WERI-Rb-1 (cell line): Measurements from ENCODE around the gene HSPD1.
A peak's percentile ranks its signal among the peaks of the same experiment; 100 is the strongest.

Experiments used
- DNase-seq: peaks from one replicate; pipeline ENCODE4 v3.0.0-alpha.2; 2020
- H3K27ac ChIP-seq: fragments of 250-450 bp; sonication (Bioruptor Pico); 2 replicates; pipeline ENCODE4 v1.5.1; 2020; ENCODE audit warnings: mild to moderate bottlenecking, moderate library complexity
- H3K27me3 ChIP-seq: fragments of 250-450 bp; sonication (Bioruptor Pico); 2 replicates; pipeline ENCODE4 v1.5.1; 2021; ENCODE audit warnings: mild to moderate bottlenecking, low read depth, moderate library complexity; ENCODE audit not compliant: insufficient read depth, severe bottlenecking
- H3K36me3 ChIP-seq: fragments of 250-450 bp; sonication (Bioruptor Pico); 2 replicates; pipeline ENCODE4 v1.5.1; 2020; ENCODE audit warnings: mild to moderate bottlenecking, moderate library complexity
- H3K4me3 ChIP-seq: 2 replicates; pipeline ENCODE4 v1.5.1; 2011; ENCODE audit warnings: low read depth, mild to moderate bottlenecking, control low read depth, low read length
- H3K9me3 ChIP-seq: fragments of 250-450 bp; sonication (Bioruptor Pico); 2 replicates; pipeline ENCODE4 v1.5.1; 2021; ENCODE audit warnings: mild to moderate bottlenecking, moderate library complexity; ENCODE audit not compliant: severe bottlenecking
- CTCF ChIP-seq: IDR thresholded peaks from 2 replicates; pipeline ENCODE4 v1.5.1; 2011; ENCODE audit warnings: low read depth, mild to moderate bottlenecking, control low read depth, inconsistent platforms, low read length

HSPD1 gene

GRCh38 chr2:197499594-197500502, at the start of gene HSPD1, which contains the start of gene HSPE1:
Gene HSPD1 (minus strand): TSS chr2:197499840. CDS start chr2:197498848, 992 bp downstream.
Gene HSPE1 (plus strand): TSS chr2:197500379. CDS start chr2:197500437, 58 bp downstream.
- peak within 1 kb of the TSS; percentile 70 for H3K4me3 ChIP-seq
- H3K9me3 ChIP-seq = no peaks in the 10 kb centered on the region
- no peaks in the 10 kb centered on the region for H3K27me3 ChIP-seq
- peak; percentile 97 for DNase-seq
- peak within 1 kb of the TSS; percentile 95 for H3K27ac ChIP-seq
- no peak for TF ChIP-seq CTCF
- H3K36me3 ChIP-seq = peaks cover 89% of the 10 kb centered on the region

GRCh38 chr2:197548582-197548981, 48.9 kb upstream of the HSPD1 start:
- Histone ChIP-seq H3K36me3 (peaks cover 62% of the 10 kb centered on the region), H3K27ac (no peak overlapping the region)
- no peak for DNase-seq

GRCh38 chr2:197547163-197547900, 47.7 kb upstream of the HSPD1 start:
- H3K4me3 ChIP-seq = no peak overlapping the region
- no peaks in the 10 kb centered on the region for H3K9me3 ChIP-seq
- no peak for DNase-seq
- no peaks in the 10 kb centered on the region for H3K27me3 ChIP-seq
- H3K36me3 ChIP-seq = peaks cover 59% of the 10 kb centered on the region
- H3K27ac ChIP-seq = no peak overlapping the region
- no peak for TF ChIP-seq CTCF

More at GRCh38 chr2:197548582-197548981, 48.9 kb upstream of the HSPD1 start:
- H3K4me3 ChIP-seq = no peak overlapping the region
- TF ChIP-seq CTCF = no peak
- no peaks in the 10 kb centered on the region for H3K9me3 ChIP-seq
- no peaks in the 10 kb centered on the region for H3K27me3 ChIP-seq

- no peak for TF ChIP-seq CTCF
- Histone ChIP-seq H3K36me3 (peaks cover 66% of the 10 kb centered on the region), H3K9me3 (no peaks in the 10 kb centered on the region), H3K27me3 (no peaks in the 10 kb centered on the region), H3K4me3 (no peak overlapping the region), H3K27ac (no peak overlapping the region)
- DNase-seq = no peak
Measured at GRCh38 chr2:197543206-197543605, 43.6 kb upstream of the HSPD1 start.

- no peak for DNase-seq
- Histone ChIP-seq H3K27ac (no peak overlapping the region), H3K9me3 (no peaks in the 10 kb centered on the region), H3K4me3 (no peak overlapping the region), H3K36me3 (peaks cover 66% of the 10 kb centered on the region), H3K27me3 (no peaks in the 10 kb centered on the region)
- TF ChIP-seq CTCF = no peak
Measured at GRCh38 chr2:197539734-197540133, 40.1 kb upstream of the HSPD1 start.
